ENCODE results near the gene TMED1.
A peak's percentile ranks its signal among the peaks of the same experiment; 100 is the strongest.

GRCh38 chr19:10828981-10829821 is 6.8 kb downstream of the TMED1 start:
- TF ChIP-seq CTCF (conservative IDR thresholded peaks at IDR 0.05; ENCODE audit: low read depth in 2 of 2) (peak; percentile 37 to 67), EZH2phosphoT487 (IDR thresholded peaks at IDR 0.05; ENCODE audit: unreplicated experiment) (no peak), POLR2AphosphoS5 (IDR thresholded peaks at IDR 0.05; ENCODE audit: low read depth) (no peak), REST (IDR thresholded peaks at IDR 0.05; ENCODE audit: unreplicated experiment) (no peak), EZH2 (IDR thresholded peaks at IDR 0.05; ENCODE audit: low read depth, unreplicated experiment) (no peak)
